HG03432 (cell line): ENCODE data around the gene GPR137.

Experiments used
- ATAC-seq: cut with Tn5 transposase; IDR thresholded peaks from one replicate; pipeline ENCODE4 v1.9.1; 2021; ENCODE audit warnings: mild to moderate bottlenecking, moderate library complexity; ENCODE audit not compliant: unreplicated experiment

GPR137 gene

GRCh38 chr11:64263021-64263946 lies 22.4 kb upstream of the GPR137 start:
- ATAC-seq = no peak

DNA sequence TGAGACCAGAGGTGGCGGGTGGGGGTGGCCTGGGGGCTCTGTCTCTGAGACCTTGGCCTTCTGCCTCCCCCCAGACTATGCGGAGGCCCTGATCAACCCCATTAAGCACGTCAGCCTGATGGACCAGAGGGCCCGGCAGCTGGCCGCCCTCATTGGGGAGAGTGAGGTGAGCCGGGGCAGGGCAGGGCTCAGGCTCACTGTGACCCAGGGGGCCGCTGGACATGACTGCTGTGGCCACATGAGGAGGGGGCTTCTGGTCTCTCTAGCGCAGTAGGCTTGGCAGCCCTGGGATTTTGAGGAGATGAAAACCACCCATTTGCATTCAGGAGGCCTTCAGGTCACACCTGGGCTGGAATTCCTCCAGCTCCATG lies 21.7 kb upstream of the GPR137 start:
- no peak for ATAC-seq

GRCh38 chr11:64264371-64264852 lies 21.2 kb upstream of the GPR137 start:
- no peak for ATAC-seq

GRCh38 chr11:64265176-64266160 lies 20.2 kb upstream of the GPR137 start:
- ATAC-seq = no peak

DNA sequence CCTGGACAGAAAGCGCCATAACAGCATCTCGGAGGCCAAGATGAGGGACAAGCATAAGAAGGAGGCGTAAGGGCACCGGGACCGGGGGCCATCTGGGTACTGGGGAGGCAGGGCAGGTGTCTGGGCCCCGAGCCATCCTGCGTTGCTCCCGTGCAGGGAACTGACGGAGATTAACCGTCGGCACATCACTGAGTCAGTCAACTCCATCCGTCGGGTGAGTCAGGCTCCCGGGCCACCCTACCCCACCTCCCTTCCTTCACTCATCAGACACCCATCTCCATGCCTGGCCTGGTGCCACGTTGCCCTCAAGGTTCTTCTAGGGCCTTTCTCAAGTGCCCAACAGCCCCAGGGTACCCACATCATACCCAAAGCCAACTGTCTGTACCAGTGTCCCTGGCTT lies 19.3 kb upstream of the GPR137 start:
- ATAC-seq = no peak

- no peak for ATAC-seq
Observed at GRCh38 chr11:64267207-64267945, 18.3 kb upstream of the GPR137 start.

DNA sequence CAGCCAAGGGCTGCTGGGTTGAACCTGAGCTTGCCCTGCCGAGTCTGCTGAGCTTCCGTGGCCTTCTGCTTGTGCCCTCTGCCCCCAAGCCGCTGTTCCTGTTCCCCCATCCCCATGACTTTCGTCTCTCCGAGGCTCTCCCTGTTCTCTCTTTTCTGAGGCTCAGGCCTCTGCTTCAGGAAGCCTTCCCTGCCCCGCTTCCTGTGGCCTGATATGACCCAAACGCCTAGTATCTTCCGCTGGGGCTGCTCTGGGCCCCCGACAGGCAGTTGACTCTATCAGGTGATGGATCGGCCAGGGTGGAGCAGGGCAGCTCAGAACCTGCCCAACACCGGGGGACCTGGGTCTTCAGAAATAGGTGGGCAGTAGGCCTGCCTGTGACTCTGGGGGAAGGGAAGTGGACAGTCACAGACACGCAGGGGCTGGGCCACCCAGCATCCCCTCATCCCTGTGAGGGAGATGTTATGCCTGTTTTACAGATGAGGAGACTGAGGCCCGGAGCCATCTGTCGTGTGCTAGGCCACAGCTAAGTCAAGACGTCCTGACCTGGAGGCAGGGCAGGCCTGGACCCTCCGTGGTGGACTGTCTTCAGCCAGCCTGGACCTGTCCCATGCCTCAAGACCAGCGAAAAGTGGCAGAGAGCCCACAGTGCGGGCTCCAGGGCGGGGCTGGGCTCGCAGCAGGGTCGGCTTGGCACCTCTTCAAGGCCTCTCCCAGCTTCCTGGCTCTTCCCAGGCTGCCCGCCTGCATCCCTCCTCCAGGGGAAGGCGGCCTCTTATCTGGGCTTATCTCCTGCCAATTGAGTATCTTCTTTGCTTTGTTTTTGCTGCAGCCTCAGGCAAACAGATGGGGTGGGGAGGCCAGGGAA lies 17.4 kb upstream of the GPR137 start:
- ATAC-seq = no peak

DNA sequence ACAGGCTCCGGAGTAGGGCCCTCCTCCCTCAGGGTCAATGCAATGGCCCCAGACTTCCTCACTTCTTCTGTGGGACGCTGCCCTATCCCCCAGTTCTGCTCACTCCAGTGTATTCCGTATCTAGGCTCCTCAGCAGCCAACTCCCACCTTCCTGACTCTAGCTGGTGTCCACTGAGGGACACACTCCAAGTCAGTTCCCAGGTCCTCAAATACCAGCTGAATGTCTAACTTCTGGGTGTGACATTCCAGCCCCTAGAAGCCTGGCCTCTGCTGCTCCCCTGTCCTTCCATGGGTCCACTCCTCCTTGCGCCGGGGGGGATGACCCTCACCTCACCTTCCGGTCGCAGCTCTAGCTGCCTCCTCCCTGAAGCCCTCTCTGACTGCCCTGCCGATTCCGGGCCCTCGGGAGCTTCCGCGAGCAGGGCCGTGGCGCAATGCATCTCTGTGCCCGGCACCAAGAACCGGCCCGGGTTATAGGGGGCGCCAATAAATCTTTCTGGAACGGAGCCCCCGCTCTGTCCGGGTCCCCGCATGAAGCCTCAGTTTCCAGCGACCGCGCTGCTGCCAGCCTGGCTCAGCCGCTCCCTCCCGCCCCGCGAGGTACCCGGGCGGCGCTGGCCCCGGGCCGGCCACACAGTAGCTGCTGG lies 16.6 kb upstream of the GPR137 start:
- ATAC-seq = peak; percentile 18

- ATAC-seq = peak; percentile 67
Observed at GRCh38 chr11:64269540-64270220, 16.0 kb upstream of the GPR137 start.

GRCh38 chr11:64275031-64275800 lies 10.4 kb upstream of the GPR137 start:
- ATAC-seq = no peak

- no peak for ATAC-seq
Observed at GRCh38 chr11:64275841-64276240, 9.8 kb upstream of the GPR137 start.

DNA sequence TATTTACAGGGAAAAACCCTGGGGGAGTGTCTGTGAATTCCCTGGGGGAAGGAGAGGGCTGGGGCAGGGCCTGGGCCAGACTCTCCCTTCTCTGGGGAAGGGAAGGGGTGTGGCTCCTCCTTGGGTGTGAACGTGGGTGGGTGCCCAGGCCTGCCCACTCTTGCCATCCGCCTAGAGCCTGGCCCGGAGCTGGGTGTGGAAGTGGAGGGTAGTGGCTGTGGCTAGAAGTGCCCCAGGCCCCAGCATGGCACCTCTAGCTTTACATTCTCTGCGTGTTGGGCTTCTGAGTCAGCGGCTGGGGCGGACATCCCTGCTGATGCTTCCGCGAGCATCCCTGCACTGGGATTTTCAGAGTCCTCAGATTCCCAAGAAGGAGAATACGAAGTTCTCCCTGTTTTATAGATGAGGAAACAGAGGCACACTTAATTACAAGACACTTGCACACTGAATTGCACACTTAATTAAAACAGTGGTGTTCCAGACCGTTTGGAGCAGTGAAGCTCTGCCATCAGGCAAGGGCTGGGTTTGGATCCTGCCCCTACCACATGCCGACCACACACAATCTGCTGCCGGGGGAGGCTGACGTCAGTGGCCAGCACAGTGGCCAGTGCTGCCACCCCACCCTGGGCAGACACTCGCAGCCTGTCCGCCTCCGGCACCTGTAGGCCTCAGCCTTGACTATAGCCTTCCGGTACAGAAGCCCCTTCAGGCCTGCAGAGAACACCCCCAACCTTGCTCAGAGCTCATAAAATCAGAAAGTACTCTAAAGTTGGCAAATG lies 8.8 kb upstream of the GPR137 start:
- no peak for ATAC-seq

- no peak for ATAC-seq
Observed at GRCh38 chr11:64278576-64279190, 7.0 kb upstream of the GPR137 start.

DNA sequence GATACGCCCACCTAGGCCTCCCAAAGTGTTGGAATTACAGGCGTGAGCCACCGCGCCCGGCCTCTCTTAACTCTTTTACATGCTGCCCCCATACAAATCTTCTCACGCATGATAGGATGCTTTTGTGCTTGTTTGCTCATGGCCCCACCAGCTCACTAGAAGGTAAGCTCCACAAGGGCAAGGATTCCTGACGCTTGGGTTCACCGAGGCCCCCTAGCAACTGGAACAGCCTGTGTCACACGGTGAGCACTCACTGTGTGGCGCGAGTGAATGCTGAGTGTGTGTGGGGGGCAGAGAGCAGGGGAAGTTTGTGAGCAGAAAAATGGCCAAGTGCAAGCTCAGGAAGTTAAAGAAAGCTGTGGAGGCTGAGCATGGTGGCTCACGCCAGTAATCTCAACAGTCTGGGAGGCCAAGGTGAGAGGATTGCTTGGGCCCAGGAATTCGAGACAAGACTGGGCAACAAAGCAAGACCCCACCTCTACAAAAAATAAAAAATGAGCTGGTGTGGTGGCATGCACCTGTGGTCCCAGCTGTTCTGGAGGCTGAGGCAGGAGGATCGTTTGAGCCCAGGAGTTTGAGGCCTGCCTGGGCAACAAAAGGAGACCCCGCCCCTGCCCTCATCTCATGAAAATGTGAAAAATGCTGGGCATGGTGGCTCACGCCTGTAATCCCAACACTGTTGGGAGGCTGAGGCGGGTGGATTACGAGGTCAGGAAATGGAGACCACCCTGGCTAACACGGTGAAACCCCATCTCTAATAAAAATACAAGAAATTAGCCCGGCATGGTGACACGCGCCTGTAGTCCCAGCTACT lies 3.5 kb upstream of the GPR137 start:
- no peak for ATAC-seq

- no peak for ATAC-seq
Observed at GRCh38 chr11:64283092-64283491, 2.6 kb upstream of the GPR137 start.
